ENCODE results near the gene GLP1R. TPM values are rescaled to one million over a fixed set of nuclear protein-coding genes. Genes with fewer than 3 reads are reported as not detected.

GLP1R gene
- total and polyA plus RNA-seq, 2 donors (not counting 1 experiment from before 2014, with no cell fraction given), result not detected

DNA sequence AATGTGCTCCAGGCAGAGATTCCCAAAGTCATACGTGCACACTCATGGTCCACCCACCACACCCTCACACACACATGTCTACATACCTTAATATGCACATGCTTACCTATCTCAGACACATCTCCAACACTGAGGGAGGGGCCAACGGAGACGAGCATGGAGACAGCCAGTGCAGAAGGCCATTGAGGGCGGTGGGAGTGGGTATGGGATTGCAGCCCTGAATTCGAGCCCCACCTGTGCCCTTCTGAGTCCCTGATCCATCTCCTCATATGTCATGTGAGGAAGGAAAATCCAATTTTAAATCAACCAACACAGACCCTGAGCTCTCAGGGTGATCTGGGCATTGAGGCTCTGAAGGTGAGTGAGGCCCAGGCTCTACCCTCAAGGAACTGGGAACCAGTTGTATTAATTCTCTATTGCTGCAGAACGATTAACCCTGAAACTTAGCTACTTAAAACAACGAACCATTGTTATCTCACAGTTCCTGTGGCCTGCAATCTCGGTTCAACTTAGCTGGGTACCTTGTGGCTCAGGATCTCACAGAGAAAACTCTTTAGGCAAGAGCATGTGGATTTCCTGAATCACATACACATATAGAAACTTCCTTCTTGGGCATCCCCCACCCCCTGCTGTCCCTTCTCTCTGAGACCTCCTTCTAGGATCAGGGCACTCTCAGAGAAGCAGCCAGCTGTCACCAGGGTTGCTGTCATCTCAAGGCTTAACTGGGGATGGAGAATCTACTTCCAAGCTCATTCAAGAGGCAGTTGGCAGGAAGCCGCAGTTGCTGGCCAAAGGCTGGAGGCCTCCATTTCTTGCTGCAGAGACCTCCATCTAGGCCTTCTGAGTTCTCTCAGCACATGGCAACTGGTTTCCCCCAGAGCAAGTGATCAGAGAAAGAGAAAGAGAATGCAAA lies 28.3 kb downstream of the GLP1R start:
- TF ChIP-seq, protein P1, sequence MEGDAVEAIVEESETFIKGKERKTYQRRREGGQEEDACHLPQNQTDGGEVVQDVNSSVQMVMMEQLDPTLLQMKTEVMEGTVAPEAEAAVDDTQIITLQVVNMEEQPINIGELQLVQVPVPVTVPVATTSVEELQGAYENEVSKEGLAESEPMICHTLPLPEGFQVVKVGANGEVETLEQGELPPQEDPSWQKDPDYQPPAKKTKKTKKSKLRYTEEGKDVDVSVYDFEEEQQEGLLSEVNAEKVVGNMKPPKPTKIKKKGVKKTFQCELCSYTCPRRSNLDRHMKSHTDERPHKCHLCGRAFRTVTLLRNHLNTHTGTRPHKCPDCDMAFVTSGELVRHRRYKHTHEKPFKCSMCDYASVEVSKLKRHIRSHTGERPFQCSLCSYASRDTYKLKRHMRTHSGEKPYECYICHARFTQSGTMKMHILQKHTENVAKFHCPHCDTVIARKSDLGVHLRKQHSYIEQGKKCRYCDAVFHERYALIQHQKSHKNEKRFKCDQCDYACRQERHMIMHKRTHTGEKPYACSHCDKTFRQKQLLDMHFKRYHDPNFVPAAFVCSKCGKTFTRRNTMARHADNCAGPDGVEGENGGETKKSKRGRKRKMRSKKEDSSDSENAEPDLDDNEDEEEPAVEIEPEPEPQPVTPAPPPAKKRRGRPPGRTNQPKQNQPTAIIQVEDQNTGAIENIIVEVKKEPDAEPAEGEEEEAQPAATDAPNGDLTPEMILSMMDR (conservative IDR thresholded peaks at IDR 0.05 in 1 of 2, IDR thresholded peaks at IDR 0.05 in 1 of 2; ENCODE audit: low read depth in 1 of 2, low read length in 2 of 2), result no peak
- no peak for TF ChIP-seq EZH2 (IDR thresholded peaks at IDR 0.05; ENCODE audit: low read length, missing control alignments)

DNA sequence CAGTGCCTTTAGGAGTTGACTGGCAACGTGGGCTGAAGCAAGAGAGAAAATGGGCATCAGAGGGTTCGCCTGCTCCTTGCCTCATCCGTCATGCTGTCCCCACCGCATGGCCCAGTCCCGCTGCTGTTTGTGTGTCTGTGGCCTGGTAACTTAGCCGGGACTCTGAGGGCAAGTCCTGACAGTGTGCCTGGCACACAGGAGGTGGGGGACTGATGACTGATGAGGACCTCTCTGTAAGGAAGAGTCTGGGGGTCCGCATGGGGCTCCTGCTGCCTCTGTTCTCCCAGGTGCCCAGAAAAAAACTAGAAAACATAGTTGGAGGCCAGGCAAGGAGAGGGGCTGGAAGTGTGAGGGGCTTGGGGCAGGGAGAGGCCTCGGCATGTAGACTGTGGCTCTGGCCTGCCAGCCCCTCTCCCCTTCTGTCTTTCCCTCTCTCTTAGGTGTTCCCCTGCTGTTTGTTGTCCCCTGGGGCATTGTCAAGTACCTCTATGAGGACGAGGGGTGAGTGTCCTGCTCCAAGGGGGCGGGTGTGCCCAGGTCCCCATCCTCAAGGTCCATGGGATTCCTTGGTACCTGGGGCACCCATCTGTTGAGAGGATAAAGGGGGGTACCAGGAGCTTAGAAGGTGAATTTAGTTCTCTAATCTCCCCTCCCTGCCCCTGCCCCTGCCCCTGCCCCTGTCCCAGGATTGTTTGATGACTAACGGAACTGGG lies 29.5 kb downstream of the GLP1R start:
- Histone ChIP-seq H3K36me3 (ENCODE audit: control insufficient read depth, insufficient read depth, low read length) (no peaks in the 10 kb centered on the region), H3K27me3 (ENCODE audit: control insufficient read depth, insufficient read depth, low read length) (no peaks in the 10 kb centered on the region), H3K4me3 (replicated peaks in 1 of 4; ENCODE audit: control extremely low read depth in 1 of 4, insufficient read depth in 1 of 4, low read depth in 3 of 4, low read length in 4 of 4) (no peak overlapping the region), H3K27ac (ENCODE audit: insufficient read depth, low read length) (no peak overlapping the region), H3K9ac (ENCODE audit: insufficient read depth, low read length) (no peak overlapping the region), H3K79me2 (ENCODE audit: control insufficient read depth, insufficient read depth, low read length) (no peaks in the 10 kb centered on the region), H4K20me1 (ENCODE audit: control insufficient read depth, extremely low read depth, insufficient read depth, low read length) (no peaks in the 10 kb centered on the region), H3K9me3 (ENCODE audit: control insufficient read depth, insufficient read depth, low read depth, low read length) (no peaks in the 10 kb centered on the region), H3K4me2 (ENCODE audit: extremely low read depth, insufficient read depth, low read length) (no peak overlapping the region), H2AFZ (ENCODE audit: low read length) (no peak overlapping the region), H3K4me1 (ENCODE audit: control insufficient read depth, extremely low read depth, insufficient read depth, low read length) (no peaks in the 10 kb centered on the region)
- TF ChIP-seq, protein P1 (conservative IDR thresholded peaks at IDR 0.05 in 1 of 2, IDR thresholded peaks at IDR 0.05 in 1 of 2; ENCODE audit: low read depth in 1 of 2, low read length in 2 of 2), result no peak
- TF ChIP-seq EZH2 (IDR thresholded peaks at IDR 0.05; ENCODE audit: low read length, missing control alignments), result no peak
- DNase-seq (ENCODE audit: low read depth in 2 of 2), result no peak

More for the DNA sequence above, 28.3 kb downstream of the GLP1R start:
- no peak overlapping the region for H3K27ac ChIP-seq (ENCODE audit: insufficient read depth, low read length)
- H4K20me1 ChIP-seq (ENCODE audit: control insufficient read depth, extremely low read depth, insufficient read depth, low read length), result no peaks in the 10 kb centered on the region
- no peak overlapping the region for H3K4me2 ChIP-seq (ENCODE audit: extremely low read depth, insufficient read depth, low read length)
- no peaks in the 10 kb centered on the region for H3K79me2 ChIP-seq (ENCODE audit: control insufficient read depth, insufficient read depth, low read length)
- H3K9me3 ChIP-seq (ENCODE audit: control insufficient read depth, insufficient read depth, low read depth, low read length), result no peaks in the 10 kb centered on the region
- H3K36me3 ChIP-seq (ENCODE audit: control insufficient read depth, insufficient read depth, low read length), result no peaks in the 10 kb centered on the region
- no peak overlapping the region for H3K9ac ChIP-seq (ENCODE audit: insufficient read depth, low read length)
- H3K27me3 ChIP-seq (ENCODE audit: control insufficient read depth, insufficient read depth, low read length), result no peaks in the 10 kb centered on the region
- H3K4me3 ChIP-seq (replicated peaks in 1 of 4; ENCODE audit: control extremely low read depth in 1 of 4, insufficient read depth in 1 of 4, low read depth in 3 of 4, low read length in 4 of 4), result no peak overlapping the region
- DNase-seq (ENCODE audit: low read depth in 2 of 2), result no peak
- no peaks in the 10 kb centered on the region for H3K4me1 ChIP-seq (ENCODE audit: control insufficient read depth, extremely low read depth, insufficient read depth, low read length)
- no peak overlapping the region for H2AFZ ChIP-seq (ENCODE audit: low read length)

DNA sequence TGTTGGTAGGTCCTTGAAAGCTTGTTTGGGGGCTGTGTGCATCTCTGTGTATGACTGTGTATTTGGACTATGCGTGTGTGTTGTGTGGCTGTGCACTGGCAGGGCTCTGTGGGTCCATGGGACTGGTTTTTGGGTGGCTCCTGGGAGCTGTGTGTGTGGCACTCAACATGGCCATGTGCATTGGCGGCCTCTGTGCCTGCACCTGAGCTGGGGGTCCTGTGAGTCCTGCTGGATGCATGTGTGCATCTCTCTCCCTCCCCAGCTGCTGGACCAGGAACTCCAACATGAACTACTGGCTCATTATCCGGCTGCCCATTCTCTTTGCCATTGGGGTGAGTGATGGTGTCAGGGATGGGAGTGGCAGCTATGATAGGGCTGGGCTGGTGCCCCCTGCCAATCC lies 30.1 kb downstream of the GLP1R start:
- no peak for DNase-seq (ENCODE audit: low read depth in 2 of 2)
- Histone ChIP-seq H3K4me2 (ENCODE audit: extremely low read depth, insufficient read depth, low read length) (no peak overlapping the region), H3K4me3 (replicated peaks in 1 of 4; ENCODE audit: control extremely low read depth in 1 of 4, insufficient read depth in 1 of 4, low read depth in 3 of 4, low read length in 4 of 4) (no peak overlapping the region), H2AFZ (ENCODE audit: low read length) (no peak overlapping the region), H3K9ac (ENCODE audit: insufficient read depth, low read length) (no peak overlapping the region), H3K4me1 (ENCODE audit: control insufficient read depth, extremely low read depth, insufficient read depth, low read length) (no peaks in the 10 kb centered on the region), H4K20me1 (ENCODE audit: control insufficient read depth, extremely low read depth, insufficient read depth, low read length) (no peaks in the 10 kb centered on the region), H3K36me3 (ENCODE audit: control insufficient read depth, insufficient read depth, low read length) (no peaks in the 10 kb centered on the region), H3K27me3 (ENCODE audit: control insufficient read depth, insufficient read depth, low read length) (no peaks in the 10 kb centered on the region), H3K9me3 (ENCODE audit: control insufficient read depth, insufficient read depth, low read depth, low read length) (no peaks in the 10 kb centered on the region), H3K27ac (ENCODE audit: insufficient read depth, low read length) (no peak overlapping the region), H3K79me2 (ENCODE audit: control insufficient read depth, insufficient read depth, low read length) (no peaks in the 10 kb centered on the region)
- TF ChIP-seq, protein P1 (conservative IDR thresholded peaks at IDR 0.05 in 1 of 2, IDR thresholded peaks at IDR 0.05 in 1 of 2; ENCODE audit: low read depth in 1 of 2, low read length in 2 of 2), result no peak
- no peak for TF ChIP-seq EZH2 (IDR thresholded peaks at IDR 0.05; ENCODE audit: low read length, missing control alignments)

Data from fibroblast of lung (primary cell).